ENCODE data around the gene LBP.
A peak's percentile ranks its signal among the peaks of the same experiment; 100 is the strongest.

Gene LBP

GRCh38 chr20:38331245-38331644 is 15.0 kb upstream of the LBP start:
- Histone ChIP-seq H3K4me3 (ENCODE audit: low read length in 2 of 2) (no peak overlapping the region), H3K14ac (ENCODE audit: low read length) (no peak overlapping the region), H3K27me3 (ENCODE audit: control insufficient read depth in 3 of 3, insufficient read depth in 3 of 3, low read depth in 1 of 3, low read length in 3 of 3) (no peaks in the 10 kb centered on the region), H4K8ac (ENCODE audit: low read depth, low read length) (no peak overlapping the region), H2BK5ac (ENCODE audit: low read length) (no peak overlapping the region), H3K9me3 (replicated peaks in 1 of 2; ENCODE audit: control insufficient read depth in 2 of 2, insufficient read depth in 1 of 2, low read depth in 1 of 2, low read length in 2 of 2) (no peaks in the 10 kb centered on the region), H2BK15ac (ENCODE audit: low read length) (no peak overlapping the region), H3K9ac (ENCODE audit: low read depth, low read length, poor library complexity) (no peak overlapping the region), H3K79me1 (ENCODE audit: low read depth, low read length) (no peaks in the 10 kb centered on the region), H3K36me3 (replicated peaks in 1 of 2; ENCODE audit: control insufficient read depth in 2 of 2, insufficient read depth in 2 of 2, low read length in 2 of 2) (no peaks in the 10 kb centered on the region), H3K23ac (ENCODE audit: low read depth, low read length, poor library complexity) (no peak overlapping the region), H2BK12ac (ENCODE audit: low read length) (no peak overlapping the region), H2AK5ac (ENCODE audit: low read depth, low read length) (no peak overlapping the region), H3K27ac (replicated peaks; ENCODE audit: low read length) (no peak overlapping the region), H3K4me1 (ENCODE audit: control insufficient read depth in 2 of 2, insufficient read depth in 1 of 2, low read depth in 1 of 2, low read length in 2 of 2) (peaks cover 0 to under 1% of the 10 kb centered on the region in 2 donors), H3K4me2 (ENCODE audit: insufficient read depth, low read length, poor library complexity, severe bottlenecking) (no peak overlapping the region), H3K4ac (ENCODE audit: low read length) (no peak overlapping the region), H2AFZ (ENCODE audit: low read length) (no peak overlapping the region), H2BK120ac (ENCODE audit: low read depth, low read length) (no peak overlapping the region), H4K91ac (ENCODE audit: low read depth, low read length, poor library complexity) (no peak overlapping the region), H3K18ac (ENCODE audit: low read length) (no peak overlapping the region)
- no peak for DNase-seq (ENCODE audit: low spot score)

DNA sequence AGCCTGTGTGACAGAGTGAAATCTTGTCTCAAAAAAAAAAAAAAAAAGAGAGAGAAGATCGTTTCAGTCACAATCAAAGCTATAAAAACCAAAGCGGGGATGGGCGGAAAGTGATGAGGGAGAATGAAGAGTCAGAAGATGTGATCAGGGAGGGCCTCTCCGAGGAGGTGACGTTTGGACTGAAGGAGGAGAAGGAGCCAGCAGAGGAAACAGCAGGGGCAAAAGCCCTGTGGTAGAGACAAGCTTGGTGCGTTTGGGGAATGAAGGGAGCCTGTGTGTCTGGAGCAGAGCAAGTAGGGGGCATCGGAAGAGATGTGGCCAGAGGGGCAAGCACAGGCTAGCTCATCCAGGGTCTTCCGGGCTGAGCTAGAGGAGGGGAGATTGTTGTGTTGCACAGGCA is 14.5 kb upstream of the LBP start:
- Histone ChIP-seq H3K36me3 (replicated peaks in 1 of 2; ENCODE audit: control insufficient read depth in 2 of 2, insufficient read depth in 2 of 2, low read length in 2 of 2) (no peaks in the 10 kb centered on the region), H3K4me3 (ENCODE audit: low read length in 2 of 2) (no peak overlapping the region), H2BK5ac (ENCODE audit: low read length) (no peak overlapping the region), H4K8ac (ENCODE audit: low read depth, low read length) (no peak overlapping the region), H3K18ac (ENCODE audit: low read length) (no peak overlapping the region), H2BK15ac (ENCODE audit: low read length) (no peak overlapping the region), H3K4me1 (ENCODE audit: control insufficient read depth in 2 of 2, insufficient read depth in 1 of 2, low read depth in 1 of 2, low read length in 2 of 2) (peaks cover 0 to 2% of the 10 kb centered on the region in 2 donors), H3K9me3 (replicated peaks in 1 of 2; ENCODE audit: control insufficient read depth in 2 of 2, insufficient read depth in 1 of 2, low read depth in 1 of 2, low read length in 2 of 2) (no peaks in the 10 kb centered on the region), H2AK5ac (ENCODE audit: low read depth, low read length) (no peak overlapping the region), H3K27ac (replicated peaks; ENCODE audit: low read length) (no peak overlapping the region), H3K9ac (ENCODE audit: low read depth, low read length, poor library complexity) (no peak overlapping the region), H2BK120ac (ENCODE audit: low read depth, low read length) (no peak overlapping the region), H3K79me1 (ENCODE audit: low read depth, low read length) (no peaks in the 10 kb centered on the region), H2BK12ac (ENCODE audit: low read length) (no peak overlapping the region), H3K27me3 (ENCODE audit: control insufficient read depth in 3 of 3, insufficient read depth in 3 of 3, low read depth in 1 of 3, low read length in 3 of 3) (no peaks in the 10 kb centered on the region), H3K23ac (ENCODE audit: low read depth, low read length, poor library complexity) (no peak overlapping the region), H3K14ac (ENCODE audit: low read length) (no peak overlapping the region), H3K4ac (ENCODE audit: low read length) (no peak overlapping the region), H4K91ac (ENCODE audit: low read depth, low read length, poor library complexity) (no peak overlapping the region), H3K4me2 (ENCODE audit: insufficient read depth, low read length, poor library complexity, severe bottlenecking) (no peak overlapping the region), H2AFZ (ENCODE audit: low read length) (no peak overlapping the region)
- no peak for DNase-seq (ENCODE audit: low spot score)
- no CpG with 5 or more reads among the region's 8 CpGs for WGBS, 2 donors (ENCODE audit: extremely low coverage in 2 of 2, insufficient read length in 2 of 2, insufficient replicate concordance in 1 of 2)

DNA sequence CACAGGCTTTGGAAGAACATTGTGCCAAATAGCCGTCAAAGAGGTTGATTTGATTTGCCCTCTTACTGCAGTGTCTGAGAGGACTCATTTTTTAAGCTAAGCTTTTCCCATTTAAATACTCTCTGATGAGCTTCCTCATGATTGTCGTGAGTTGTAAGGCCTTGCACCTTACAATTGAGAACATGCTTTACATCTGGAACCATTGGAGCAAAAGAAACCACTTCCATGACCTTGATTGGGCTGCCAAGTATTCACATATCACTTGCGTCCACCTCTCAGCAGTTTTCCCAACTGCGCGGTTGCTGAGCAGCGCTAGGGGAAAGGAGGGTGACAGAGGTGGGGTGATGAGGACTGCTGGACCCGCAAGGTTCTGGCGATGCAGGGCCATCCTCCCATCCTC is 12.3 kb upstream of the LBP start:
- DNase-seq (ENCODE audit: low spot score): no peak
- no CpG with 5 or more reads among the region's 8 CpGs for WGBS, 2 donors (ENCODE audit: extremely low coverage in 2 of 2, insufficient read length in 2 of 2, insufficient replicate concordance in 1 of 2)
- no peak overlapping the region for H2BK5ac ChIP-seq (ENCODE audit: low read length)
- no peak overlapping the region for H2BK12ac ChIP-seq (ENCODE audit: low read length)
- H4K8ac ChIP-seq (ENCODE audit: low read depth, low read length): no peak overlapping the region
- H3K4me1 ChIP-seq (ENCODE audit: control insufficient read depth in 2 of 2, insufficient read depth in 1 of 2, low read depth in 1 of 2, low read length in 2 of 2): peaks cover 0 to 2% of the 10 kb centered on the region in 2 donors
- no peak overlapping the region for H3K4me2 ChIP-seq (ENCODE audit: insufficient read depth, low read length, poor library complexity, severe bottlenecking)
- no peak overlapping the region for H3K23ac ChIP-seq (ENCODE audit: low read depth, low read length, poor library complexity)
- H3K9me3 ChIP-seq (replicated peaks in 1 of 2; ENCODE audit: control insufficient read depth in 2 of 2, insufficient read depth in 1 of 2, low read depth in 1 of 2, low read length in 2 of 2): peaks cover 7 to 10% of the 10 kb centered on the region in 2 donors
- H2AFZ ChIP-seq (ENCODE audit: low read length): no peak overlapping the region
- H3K36me3 ChIP-seq (replicated peaks in 1 of 2; ENCODE audit: control insufficient read depth in 2 of 2, insufficient read depth in 2 of 2, low read length in 2 of 2): no peaks in the 10 kb centered on the region
- H3K4ac ChIP-seq (ENCODE audit: low read length): no peak overlapping the region
- no peak overlapping the region for H3K4me3 ChIP-seq (ENCODE audit: low read length in 2 of 2)
- H3K27me3 ChIP-seq (ENCODE audit: control insufficient read depth in 3 of 3, insufficient read depth in 3 of 3, low read depth in 1 of 3, low read length in 3 of 3): no peaks in the 10 kb centered on the region
- no peak overlapping the region for H2AK5ac ChIP-seq (ENCODE audit: low read depth, low read length)
- no peak overlapping the region for H3K27ac ChIP-seq (replicated peaks; ENCODE audit: low read length)
- H2BK120ac ChIP-seq (ENCODE audit: low read depth, low read length): no peak overlapping the region
- H3K9ac ChIP-seq (ENCODE audit: low read depth, low read length, poor library complexity): no peak overlapping the region
- no peak overlapping the region for H2BK15ac ChIP-seq (ENCODE audit: low read length)
- H3K79me1 ChIP-seq (ENCODE audit: low read depth, low read length): no peaks in the 10 kb centered on the region
- H3K18ac ChIP-seq (ENCODE audit: low read length): no peak overlapping the region
- no peak overlapping the region for H4K91ac ChIP-seq (ENCODE audit: low read depth, low read length, poor library complexity)
- H3K14ac ChIP-seq (ENCODE audit: low read length): no peak overlapping the region

DNA sequence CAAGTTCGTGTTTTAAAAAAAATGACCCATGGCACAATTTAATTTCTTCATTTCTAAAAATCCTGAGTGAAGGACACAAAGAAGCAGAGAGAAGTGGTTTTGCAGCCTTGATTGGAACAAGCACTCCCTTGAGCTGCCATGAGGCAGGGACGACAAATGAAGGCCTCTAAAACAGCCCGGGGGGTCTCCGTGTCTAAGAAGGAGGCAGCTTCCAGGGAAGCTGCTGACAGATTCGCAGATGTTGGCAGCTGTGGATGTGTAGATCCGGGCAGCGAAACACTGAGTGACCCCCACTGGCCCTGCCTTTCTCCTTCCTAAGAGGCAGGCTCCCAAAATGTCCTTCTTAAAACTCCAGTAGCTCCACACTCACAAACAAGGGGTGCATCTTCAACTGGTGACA is 9.6 kb upstream of the LBP start:
- Histone ChIP-seq H3K23ac (ENCODE audit: low read depth, low read length, poor library complexity) (no peak overlapping the region), H2BK5ac (ENCODE audit: low read length) (no peak overlapping the region), H2BK12ac (ENCODE audit: low read length) (no peak overlapping the region), H3K27me3 (ENCODE audit: control insufficient read depth in 3 of 3, insufficient read depth in 3 of 3, low read depth in 1 of 3, low read length in 3 of 3) (no peaks in the 10 kb centered on the region), H2AK5ac (ENCODE audit: low read depth, low read length) (no peak overlapping the region), H2AFZ (ENCODE audit: low read length) (no peak overlapping the region), H3K79me1 (ENCODE audit: low read depth, low read length) (no peaks in the 10 kb centered on the region), H3K36me3 (replicated peaks in 1 of 2; ENCODE audit: control insufficient read depth in 2 of 2, insufficient read depth in 2 of 2, low read length in 2 of 2) (no peaks in the 10 kb centered on the region), H3K4me2 (ENCODE audit: insufficient read depth, low read length, poor library complexity, severe bottlenecking) (no peak overlapping the region), H3K14ac (ENCODE audit: low read length) (no peak overlapping the region), H3K4me1 (ENCODE audit: control insufficient read depth in 2 of 2, insufficient read depth in 1 of 2, low read depth in 1 of 2, low read length in 2 of 2) (peaks cover 0 to 3% of the 10 kb centered on the region in 2 donors), H3K9ac (ENCODE audit: low read depth, low read length, poor library complexity) (no peak overlapping the region), H2BK15ac (ENCODE audit: low read length) (peak overlapping the region; percentile 7), H3K4ac (ENCODE audit: low read length) (no peak overlapping the region), H4K8ac (ENCODE audit: low read depth, low read length) (no peak overlapping the region), H2BK120ac (ENCODE audit: low read depth, low read length) (no peak overlapping the region), H3K4me3 (ENCODE audit: low read length in 2 of 2) (no peak overlapping the region), H4K91ac (ENCODE audit: low read depth, low read length, poor library complexity) (no peak overlapping the region), H3K27ac (replicated peaks; ENCODE audit: low read length) (no peak overlapping the region), H3K9me3 (replicated peaks in 1 of 2; ENCODE audit: control insufficient read depth in 2 of 2, insufficient read depth in 1 of 2, low read depth in 1 of 2, low read length in 2 of 2) (peaks cover 7 to 10% of the 10 kb centered on the region in 2 donors), H3K18ac (ENCODE audit: low read length) (no peak overlapping the region)
- no peak for DNase-seq (ENCODE audit: low spot score)
- WGBS, 2 donors (ENCODE audit: extremely low coverage in 2 of 2, insufficient read length in 2 of 2, insufficient replicate concordance in 1 of 2): no CpG with 5 or more reads among the region's 7 CpGs
